ENCODE measurements around the gene IPPK. TPM values are rescaled to one million over a fixed set of nuclear protein-coding genes. Genes with fewer than 3 reads are reported as not detected.
"Not testable (repeated sequence)": the region's sequence is repeated elsewhere in the genome, so short reads cannot be mapped to it uniquely, and the experiment has no call there.

Gene IPPK
- total and polyA plus RNA-seq, 8 donors: 1.9 to 6.5 (median 3.1) TPM

- ATAC-seq (no peak), DNase-seq (no peak), FAIRE-seq (no peak)
- H3K4me1 ChIP-seq: no peaks in the 10 kb centered on the region
- no peak overlapping the region for H3K27ac ChIP-seq
- WGBS, 2 donors: 89 to 90% methylated on average over 2 of the region's 2 CpGs
- intact Hi-C loops (cut with DNase I): no loop called here
- H3K9me3 ChIP-seq: no peaks in the 10 kb centered on the region
- H3K36me3 ChIP-seq: no peaks in the 10 kb centered on the region
- H3K27me3 ChIP-seq: no peaks in the 10 kb centered on the region
- H3K4me3 ChIP-seq: no peak overlapping the region
- no peak for TF ChIP-seq CTCF (IDR thresholded peaks at IDR 0.05)
Measured at GRCh38 chr9:92598382-92598781, 71.5 kb downstream of the IPPK start.

GRCh38 chr9:92595930-92596329, 74.0 kb downstream of the IPPK start:
- no peaks in the 10 kb centered on the region for H3K4me1 ChIP-seq
- FAIRE-seq (no peak), DNase-seq (no peak), ATAC-seq (no peak)
- intact Hi-C loops (cut with DNase I): no loop called here
- no peaks in the 10 kb centered on the region for H3K36me3 ChIP-seq
- no peak overlapping the region for H3K4me3 ChIP-seq
- no peaks in the 10 kb centered on the region for H3K27me3 ChIP-seq
- no peak overlapping the region for H3K27ac ChIP-seq
- 85 to 94% methylated on average over 1 of the region's 1 CpG for WGBS, 2 donors
- H3K9me3 ChIP-seq: no peaks in the 10 kb centered on the region
- TF ChIP-seq CTCF (IDR thresholded peaks at IDR 0.05): no peak

GRCh38 chr9:92595075-92595474, 74.9 kb downstream of the IPPK start:
- H3K27me3 ChIP-seq; H3K36me3 ChIP-seq; DNase-seq; H3K4me3 ChIP-seq; H3K4me1 ChIP-seq; H3K27ac ChIP-seq; intact Hi-C loops (cut with DNase I); H3K9me3 ChIP-seq; FAIRE-seq; ATAC-seq: not testable (repeated sequence)
- 94 to 96% methylated on average over 1 of the region's 1 CpG for WGBS, 2 donors

- DNase-seq: no peak
- Histone ChIP-seq H3K27ac (no peak overlapping the region), H3K27me3 (no peaks in the 10 kb centered on the region), H3K4me3 (no peak overlapping the region), H3K36me3 (no peaks in the 10 kb centered on the region), H3K9me3 (no peaks in the 10 kb centered on the region), H3K4me1 (no peaks in the 10 kb centered on the region)
- 67 to 79% methylated on average over 7 of the region's 7 CpGs for WGBS, 2 donors
- no peak for ATAC-seq
- TF ChIP-seq CTCF (IDR thresholded peaks at IDR 0.05): no peak
- FAIRE-seq: no peak
- intact Hi-C loops (cut with DNase I): no loop called here
Measured at GRCh38 chr9:92592946-92593861, 76.7 kb downstream of the IPPK start.

GRCh38 chr9:92592537-92592936, 77.4 kb downstream of the IPPK start:
- no peak for DNase-seq
- Histone ChIP-seq H3K27me3 (no peaks in the 10 kb centered on the region), H3K27ac (no peak overlapping the region), H3K4me3 (no peak overlapping the region), H3K36me3 (no peaks in the 10 kb centered on the region), H3K9me3 (no peaks in the 10 kb centered on the region), H3K4me1 (no peaks in the 10 kb centered on the region)
- intact Hi-C loops (cut with DNase I): no loop called here
- TF ChIP-seq CTCF (IDR thresholded peaks at IDR 0.05): no peak
- 92% methylated on average over 1 of the region's 1 CpG for WGBS, 2 donors
- no peak for FAIRE-seq
- ATAC-seq: no peak
